GM12878 (cell line): ENCODE measurements around the gene PPL. TPM values are rescaled to one million over a fixed set of nuclear protein-coding genes. Genes with fewer than 3 reads are reported as not detected.
"Not testable (repeated sequence)": the region's sequence is repeated elsewhere in the genome, so short reads cannot be mapped to it uniquely, and the experiment has no call there.

Experiments
- ATAC-seq: fragments of 200-7000 bp; cut with Tn5 transposase; 3 replicates; pipeline ENCODE4 v1.9.1; 2020; ENCODE audit warnings: mild to moderate bottlenecking, moderate library complexity
- BruUV-seq: library from RNA; stranded (reverse); fragments of 400-500 nt; replicated peaks from 2 replicates; lab custom pipeline; 2021; lab: Mats Ljungman, UMichigan
- CTCF ChIA-PET: fragments of 300-600 bp; sonication (Branson Sonifier 250); formaldehyde crosslinking; extraction: SDS; loops from one replicate; lab custom pipeline; 2021; ENCODE audit warnings: inconsistent platforms; lab: Yijun Ruan, JAX
- POLR2A ChIA-PET: fragments of 350-600 bp; formaldehyde crosslinking; extraction: SDS; loops from one replicate; lab custom pipeline; 2021; ENCODE audit warnings: inconsistent platforms; lab: Charles Lee
- RAD21 ChIA-PET: fragments of 300-600 bp; sonication (Branson Sonifier 250); formaldehyde crosslinking; loops from one replicate; lab custom pipeline; 2023; ENCODE audit warnings: antibody characterized with exemption; ENCODE audit not compliant: unreplicated experiment; lab: Charles Lee
- SMC1A ChIA-PET: fragments of 300-600 bp; sonication (Branson Sonifier 250); formaldehyde crosslinking; loops from one replicate; lab custom pipeline; 2023; ENCODE audit not compliant: unreplicated experiment, uncharacterized antibody; lab: Charles Lee
- DNase-seq: peaks from one replicate; pipeline ENCODE4 v3.0.0-alpha.2; 2011; ENCODE audit warnings: low read depth, low spot score
- FAIRE-seq: peaks from 3 replicates; lab custom pipeline; 2011; peaks lifted over from hg19 to GRCh38; lab: Jason Lieb, UNC
- H2AFZ ChIP-seq: 2 replicates; pipeline ENCODE4 v1.6.0; 2011; ENCODE audit warnings: low read depth, low read length, control low read depth; ENCODE audit not compliant: control insufficient read depth
- H3K27ac ChIP-seq: 2 replicates; pipeline ENCODE4 v1.5.1; 2011; ENCODE audit warnings: control low read depth; ENCODE audit not compliant: control insufficient read depth, insufficient read depth
- H3K27me3 ChIP-seq, 2 experiments: replicated peaks in 1 of 2; 2 replicates each; pipeline versions ENCODE4 v1.6.0 to v1.6.1; 2011; ENCODE audit warnings: low read length in 1 of 2; ENCODE audit not compliant: control insufficient read depth in 2 of 2, insufficient read depth in 2 of 2
- H3K36me3 ChIP-seq, 2 experiments: 2 replicates each; pipeline ENCODE4 v1.5.1; 2011; ENCODE audit warnings: low read length in 1 of 2; ENCODE audit not compliant: control insufficient read depth in 2 of 2, insufficient read depth in 2 of 2
- H3K4me1 ChIP-seq: 2 replicates; pipeline ENCODE4 v1.6.1; 2011; ENCODE audit warnings: mild to moderate bottlenecking, low read length, moderate library complexity, mixed read lengths; ENCODE audit not compliant: control insufficient read depth, insufficient read depth
- H3K4me2 ChIP-seq: 2 replicates; pipeline ENCODE4 v1.6.0; 2011; ENCODE audit warnings: control low read depth; ENCODE audit not compliant: control insufficient read depth, insufficient read depth
- H3K4me3 ChIP-seq: fragments of 200-600 bp; sonication (generic); 2 replicates; pipeline ENCODE4 v1.5.1; 2016
- H3K79me2 ChIP-seq: 2 replicates; pipeline ENCODE4 v1.6.0; 2011; ENCODE audit warnings: low read length; ENCODE audit not compliant: control insufficient read depth, insufficient read depth
- H3K9ac ChIP-seq: 2 replicates; pipeline ENCODE4 v1.8.0; 2011; ENCODE audit warnings: low read length, control low read depth, mixed read lengths; ENCODE audit not compliant: control insufficient read depth, insufficient read depth
- H3K9me3 ChIP-seq: replicated peaks from 3 replicates; pipeline ENCODE4 v1.5.1; 2011; ENCODE audit warnings: mild to moderate bottlenecking, low read length; ENCODE audit not compliant: control insufficient read depth, insufficient read depth
- H4K20me1 ChIP-seq: 2 replicates; pipeline ENCODE4 v1.6.0; 2011; ENCODE audit not compliant: control insufficient read depth, insufficient read depth
- IKZF1 ChIP-seq: fragments of 450-650 bp; conservative IDR thresholded peaks from 2 replicates; pipeline ENCODE4 v1.6.1; 2017; ENCODE audit warnings: antibody characterized with exemption, mild to moderate bottlenecking
- PRDM15 ChIP-seq: fragments of 450-650 bp; formaldehyde crosslinking; IDR thresholded peaks from 2 replicates; pipeline ENCODE4 v1.4.0; 2020; ENCODE audit warnings: mild to moderate bottlenecking, moderate library complexity
- TCF3 ChIP-seq: IDR thresholded peaks from 2 replicates; pipeline ENCODE4 v1.6.1; 2012; ENCODE audit warnings: low read depth, mild to moderate bottlenecking, low read length, borderline replicate concordance; ENCODE audit not compliant: insufficient read depth
- WGBS: methylation state at CpG from one replicate; pipeline ENCODE4 v1.1.6; 2016; ENCODE audit warnings: low lambda C conversion rate; ENCODE audit not compliant: insufficient replicate concordance, insufficient coverage; ENCODE audit errors: missing lambda C conversion rate; 5-methylcytosine and 5-hydroxymethylcytosine counted together
- in situ Hi-C: fragments of 300-500 bp; cut with MboI; formaldehyde crosslinking; loops from 9 replicates; pipeline ENCODE4 v1.14.3; 2018; ENCODE audit warnings: mixed read lengths
- intact Hi-C: fragments of 100-400 bp; cut with micrococcal nuclease; formaldehyde crosslinking; loops from one replicate; pipeline ENCODE4 v1.14.2; 2022; ENCODE audit not compliant: unreplicated experiment
- polyA plus RNA-seq, 11 experiments: library from polyadenylated mRNA; depleted of rRNA in 4 of 11; unstranded in 6 of 11; stranded (reverse) in 5 of 11; fragments of >200 nt; fragmentation: Nextera tagmentation in 4 of 11; fragmentation: Illumina TruSeq in 1 of 11; extraction: Ambion mirVana in 4 of 11; extraction: Trizol in 1 of 11; gene quantifications; 1 replicate in 1 of 11; 2 replicates in 10 of 11; pipeline versions ENCODE4 v1.2.1 to v1.2.3, GENCODE V29; 2011 to 2016; ENCODE audit warnings: inconsistent platforms in 2 of 11, missing spikeins in 2 of 11, low read depth in 1 of 11
- total RNA-seq, 4 experiments: library from RNA; depleted of rRNA in 3 of 4; stranded (reverse); fragments of >200 nt in 3 of 4; fragmentation: Illumina TruSeq in 1 of 4; extraction: Trizol in 1 of 4; gene quantifications; 2 replicates each; pipeline versions ENCODE4 v1.2.1 to v1.2.3, GENCODE V29; 2013 to 2021

The PPL gene
- total and polyA plus RNA-seq, 10 of the 15 experiments (the other 5 are each of a cell fraction or from before 2014, with no cell fraction given), result 0.03 to 0.47 (median 0.05) TPM; not detected in 2

GRCh38 chr16:4897328-4897727, 39.6 kb downstream of the PPL start (continued):
- no peak for TF ChIP-seq TCF3
- TF ChIP-seq IKZF1, result no peak
- TF ChIP-seq PRDM15, result no peak

- POLR2A ChIA-PET, H3K9ac ChIP-seq, H3K36me3 ChIP-seq, H3K79me2 ChIP-seq, intact Hi-C loops, H3K27me3 ChIP-seq, BruUV-seq, H3K4me1 ChIP-seq, ATAC-seq, CTCF ChIA-PET, FAIRE-seq, H3K4me2 ChIP-seq, H2AFZ ChIP-seq, H3K9me3 ChIP-seq, H3K27ac ChIP-seq, H3K4me3 ChIP-seq, DNase-seq, RAD21 ChIA-PET, SMC1A ChIA-PET, in situ Hi-C loops, H4K20me1 ChIP-seq: not testable (repeated sequence)
- WGBS, result 53% methylated on average over 9 of the region's 9 CpGs
Measured at GRCh38 chr16:4896761-4897160, 40.2 kb downstream of the PPL start.
